Astrocyte (in vitro differentiated cells and primary cell): ENCODE measurements around the gene PDE8A.

ENCODE experiments used
- EZH2 ChIP-seq: IDR thresholded peaks from 2 replicates; pipeline ENCODE4 v1.6.1; 2012; ENCODE audit warnings: mild to moderate bottlenecking, low read length, inconsistent platforms; ENCODE audit not compliant: insufficient read depth
- TF ChIP-seq, protein P1 (sequence below): IDR thresholded peaks from 2 replicates; pipeline ENCODE4 v1.5.1; 2011; ENCODE audit warnings: low read depth, mild to moderate bottlenecking, inconsistent platforms, low read length, moderate library complexity; ENCODE audit not compliant: insufficient read depth

DNA sequence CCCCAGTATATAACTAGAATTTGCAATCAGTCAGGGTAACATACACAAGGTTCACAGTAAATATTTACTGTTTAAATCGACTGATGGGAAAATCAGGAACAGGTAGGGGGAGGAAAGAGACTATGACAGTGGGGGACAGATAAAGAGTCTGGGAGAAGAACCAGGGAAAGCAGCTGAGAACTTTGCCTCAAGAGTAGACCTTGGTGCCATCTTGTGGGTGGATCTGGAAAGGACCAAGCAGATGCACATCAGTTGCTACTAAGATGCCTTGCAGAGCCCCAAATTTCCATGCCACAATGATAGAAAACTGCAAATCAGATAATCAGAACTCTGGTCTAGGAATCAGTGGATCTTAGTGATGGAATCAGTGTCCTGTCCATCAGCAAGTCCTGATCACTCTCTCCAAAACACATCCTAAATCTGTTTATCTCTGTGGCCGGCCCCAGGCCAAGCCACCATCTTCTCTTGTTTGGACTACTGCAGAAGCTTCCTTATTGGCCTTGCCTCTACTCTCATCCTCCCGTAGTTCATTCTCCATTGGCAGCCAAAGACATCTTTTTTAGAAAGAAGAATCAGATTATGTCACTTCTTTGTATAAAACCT, 62.7 kb downstream of the PDE8A start:
- TF ChIP-seq, protein P1, sequence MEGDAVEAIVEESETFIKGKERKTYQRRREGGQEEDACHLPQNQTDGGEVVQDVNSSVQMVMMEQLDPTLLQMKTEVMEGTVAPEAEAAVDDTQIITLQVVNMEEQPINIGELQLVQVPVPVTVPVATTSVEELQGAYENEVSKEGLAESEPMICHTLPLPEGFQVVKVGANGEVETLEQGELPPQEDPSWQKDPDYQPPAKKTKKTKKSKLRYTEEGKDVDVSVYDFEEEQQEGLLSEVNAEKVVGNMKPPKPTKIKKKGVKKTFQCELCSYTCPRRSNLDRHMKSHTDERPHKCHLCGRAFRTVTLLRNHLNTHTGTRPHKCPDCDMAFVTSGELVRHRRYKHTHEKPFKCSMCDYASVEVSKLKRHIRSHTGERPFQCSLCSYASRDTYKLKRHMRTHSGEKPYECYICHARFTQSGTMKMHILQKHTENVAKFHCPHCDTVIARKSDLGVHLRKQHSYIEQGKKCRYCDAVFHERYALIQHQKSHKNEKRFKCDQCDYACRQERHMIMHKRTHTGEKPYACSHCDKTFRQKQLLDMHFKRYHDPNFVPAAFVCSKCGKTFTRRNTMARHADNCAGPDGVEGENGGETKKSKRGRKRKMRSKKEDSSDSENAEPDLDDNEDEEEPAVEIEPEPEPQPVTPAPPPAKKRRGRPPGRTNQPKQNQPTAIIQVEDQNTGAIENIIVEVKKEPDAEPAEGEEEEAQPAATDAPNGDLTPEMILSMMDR = peak; percentile 64
- TF ChIP-seq EZH2 = no peak
